Left hindlimb (tissue), 1 donor: ENCODE data around the gene B3GNT3.
A peak's percentile ranks its signal among the peaks of the same experiment; 100 is the strongest.
"Not testable (repeated sequence)": the region's sequence is repeated elsewhere in the genome, so short reads cannot be mapped to it uniquely, and the experiment has no call there.

ENCODE experiments used
- DNase-seq: peaks from one replicate; pipeline ENCODE4 v3.0.0-alpha.2; 2018

Gene B3GNT3

DNA sequence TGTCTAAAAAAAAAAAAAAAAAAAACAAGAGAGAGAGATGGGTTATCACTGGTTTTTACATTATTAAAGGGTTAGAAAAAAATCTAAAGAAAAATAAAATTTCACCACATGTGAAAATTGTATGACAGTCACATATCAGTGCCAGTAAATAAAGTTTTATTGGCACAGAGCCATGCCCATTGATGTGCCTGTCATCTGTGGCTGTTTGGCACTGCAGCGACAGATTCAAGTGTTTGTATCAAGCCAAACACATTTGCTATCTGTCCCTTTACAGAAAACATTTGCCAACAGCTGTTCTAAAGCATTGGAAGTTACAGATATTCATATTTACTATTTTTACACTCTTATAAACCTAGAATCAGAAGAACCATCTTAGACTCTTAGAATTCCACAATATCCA is 27.4 kb upstream of the B3GNT3 start:
- DNase-seq, result no peak

DNA sequence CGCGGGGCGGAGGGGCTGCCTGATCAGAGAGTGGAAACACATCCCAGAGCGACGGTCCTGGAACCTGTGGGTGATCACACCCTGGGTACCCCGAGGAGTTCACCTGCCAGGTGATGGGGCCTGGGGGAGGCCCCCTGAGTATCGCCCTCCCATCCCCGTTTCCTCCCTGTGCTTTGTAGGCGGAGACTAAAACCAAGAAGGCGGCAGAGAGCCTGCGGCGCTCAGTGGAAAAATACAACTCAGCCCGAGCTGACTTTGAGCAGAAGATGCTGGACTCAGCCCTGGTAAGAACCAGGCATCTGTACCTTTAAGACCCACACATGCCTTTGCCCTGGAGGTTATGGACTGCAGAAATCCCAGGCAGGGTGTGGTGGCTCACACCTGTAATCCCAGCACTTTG is 24.3 kb upstream of the B3GNT3 start:
- DNase-seq, result no peak

DNA sequence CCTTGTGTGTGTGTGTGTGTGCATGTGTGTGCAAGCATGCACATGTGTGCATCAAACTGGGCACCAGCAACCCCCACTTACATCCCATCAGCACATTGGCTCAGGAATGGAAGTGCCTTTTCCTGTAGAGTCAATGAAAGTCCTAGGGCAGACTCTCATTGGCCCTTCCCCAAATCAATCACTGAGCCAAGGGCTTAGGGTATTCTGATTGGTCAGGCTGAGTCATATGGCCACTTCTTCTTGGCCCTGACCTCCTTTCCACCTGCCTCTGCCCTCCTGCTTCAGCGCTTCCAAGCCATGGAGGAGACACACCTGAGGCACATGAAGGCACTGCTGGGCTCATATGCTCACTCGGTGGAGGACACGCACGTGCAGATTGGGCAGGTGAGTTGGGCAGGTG is 22.8 kb upstream of the B3GNT3 start:
- DNase-seq, result no peak

DNA sequence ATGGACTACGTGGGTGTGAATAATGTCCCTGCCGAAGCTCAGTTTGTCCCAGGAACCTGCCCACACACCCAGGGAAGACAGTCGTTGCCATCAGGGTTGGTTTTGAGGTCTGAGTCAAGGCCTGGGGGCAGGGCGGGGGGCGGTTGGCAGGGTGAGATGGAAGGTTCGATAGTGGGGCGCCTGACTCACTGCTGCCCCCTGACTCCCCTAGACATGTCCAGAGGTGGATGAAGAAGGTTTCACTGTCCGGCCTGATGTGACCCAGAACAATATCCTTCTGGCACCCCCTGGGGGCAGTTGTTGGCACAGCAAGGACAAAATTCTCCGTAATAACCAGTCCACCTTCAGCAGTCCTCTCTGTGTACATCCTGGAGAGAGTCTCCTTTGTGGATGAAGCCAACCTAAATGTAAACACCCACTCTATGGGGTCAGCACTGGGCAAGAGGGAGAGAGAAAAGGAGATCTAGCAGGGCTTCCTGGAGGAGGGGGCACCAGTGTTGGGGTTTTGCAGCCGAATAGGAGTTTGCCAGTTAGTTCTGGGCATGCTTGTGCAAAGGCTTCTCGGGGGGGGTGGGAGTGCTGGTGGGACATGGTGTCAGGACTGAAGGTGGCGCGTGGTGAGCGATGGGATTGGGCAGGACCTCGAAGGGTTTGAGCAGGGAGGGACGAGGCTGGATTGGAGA is 19.6 kb upstream of the B3GNT3 start:
- DNase-seq, result no peak

DNA sequence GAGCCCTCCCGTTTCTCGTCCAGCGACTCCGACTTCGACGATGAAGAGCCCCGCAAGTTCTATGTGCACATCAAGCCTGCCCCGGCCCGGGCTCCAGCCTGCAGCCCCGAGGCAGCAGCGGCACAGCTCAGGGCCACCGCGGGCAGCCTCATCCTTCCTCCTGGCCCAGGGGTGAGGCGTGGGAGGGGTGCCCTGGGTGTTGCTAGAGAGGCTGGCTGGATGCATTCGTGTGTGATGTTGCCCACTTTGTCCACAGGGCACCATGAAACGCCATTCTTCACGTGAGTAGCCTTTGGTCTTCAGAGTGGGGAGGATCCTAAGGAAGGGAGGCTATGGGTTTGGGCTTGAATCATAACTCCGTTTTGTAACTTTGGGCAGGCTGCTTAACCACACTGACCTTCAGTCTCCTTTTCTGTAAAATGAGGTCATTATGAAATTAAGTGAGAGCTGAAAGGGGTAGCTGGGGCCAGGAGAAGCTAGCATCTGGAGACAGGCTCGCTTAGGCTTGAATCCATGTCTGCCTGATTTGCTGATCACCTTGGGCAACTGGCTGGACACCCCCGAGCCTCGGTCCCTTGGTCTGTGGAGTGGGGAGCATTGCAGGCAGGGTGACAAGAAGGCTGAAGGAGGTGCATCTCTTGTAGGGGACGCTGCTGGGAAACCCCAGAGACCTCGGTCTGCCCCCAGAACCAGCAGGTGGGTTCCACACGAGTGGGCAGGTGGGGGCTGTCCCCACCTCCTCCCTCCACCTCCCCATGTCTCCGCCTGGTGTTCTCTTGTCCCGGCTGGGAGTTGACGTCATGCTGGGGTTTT is 18.7 kb upstream of the B3GNT3 start:
- DNase-seq, result no peak

DNA sequence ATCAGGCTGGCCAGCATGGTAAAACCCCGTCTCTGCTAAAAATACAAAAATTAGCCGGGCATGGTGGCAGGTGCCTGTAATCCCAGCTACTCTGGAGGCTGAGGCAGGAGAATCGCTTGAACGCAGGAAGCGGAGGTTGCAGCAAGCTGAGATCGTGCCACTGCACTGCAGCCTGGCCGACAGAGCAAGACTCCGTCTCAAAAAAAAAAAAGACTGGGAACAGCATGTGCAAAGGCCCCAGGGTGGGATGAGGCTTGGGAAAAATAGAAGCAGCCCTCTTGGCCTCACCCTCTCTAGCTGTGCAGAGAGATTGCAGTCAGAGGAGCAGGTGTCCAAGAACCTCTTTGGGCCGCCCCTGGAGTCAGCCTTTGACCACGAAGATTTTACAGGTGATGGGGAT is 17.1 kb upstream of the B3GNT3 start:
- DNase-seq, result not testable (repeated sequence)

DNA sequence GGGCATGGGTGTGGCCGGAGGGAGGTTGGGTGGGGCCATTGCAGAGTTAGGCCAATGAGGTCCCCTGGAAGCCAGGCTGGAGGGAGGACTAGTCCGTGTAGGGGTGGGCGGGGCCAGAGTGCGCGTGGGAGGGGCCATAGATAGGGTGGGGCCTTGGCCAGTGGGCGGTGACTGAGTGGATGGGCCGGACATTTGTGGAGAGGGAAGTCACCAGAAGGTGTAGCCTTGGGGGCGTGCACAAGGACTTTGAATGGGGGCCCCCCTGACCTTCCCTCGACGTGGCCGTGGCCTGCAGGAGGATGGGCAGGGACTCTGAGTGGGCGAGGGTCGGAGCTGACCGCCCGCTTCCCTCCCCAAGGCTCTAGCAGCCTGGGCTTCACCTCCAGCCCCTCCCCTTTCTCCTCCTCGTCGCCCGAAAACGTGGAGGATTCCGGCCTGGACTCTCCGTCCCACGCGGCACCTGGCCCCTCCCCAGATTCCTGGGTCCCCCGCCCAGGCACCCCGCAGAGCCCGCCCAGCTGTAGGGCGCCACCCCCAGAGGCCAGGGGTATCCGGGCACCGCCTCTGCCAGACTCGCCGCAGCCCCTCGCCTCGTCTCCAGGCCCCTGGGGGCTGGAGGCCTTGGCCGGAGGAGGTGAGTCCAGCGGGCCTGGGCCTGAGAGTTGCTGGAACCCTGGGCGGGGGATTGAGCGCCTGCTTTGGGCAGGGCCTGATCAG is 16.5 kb upstream of the B3GNT3 start:
- DNase-seq, result no peak

DNA sequence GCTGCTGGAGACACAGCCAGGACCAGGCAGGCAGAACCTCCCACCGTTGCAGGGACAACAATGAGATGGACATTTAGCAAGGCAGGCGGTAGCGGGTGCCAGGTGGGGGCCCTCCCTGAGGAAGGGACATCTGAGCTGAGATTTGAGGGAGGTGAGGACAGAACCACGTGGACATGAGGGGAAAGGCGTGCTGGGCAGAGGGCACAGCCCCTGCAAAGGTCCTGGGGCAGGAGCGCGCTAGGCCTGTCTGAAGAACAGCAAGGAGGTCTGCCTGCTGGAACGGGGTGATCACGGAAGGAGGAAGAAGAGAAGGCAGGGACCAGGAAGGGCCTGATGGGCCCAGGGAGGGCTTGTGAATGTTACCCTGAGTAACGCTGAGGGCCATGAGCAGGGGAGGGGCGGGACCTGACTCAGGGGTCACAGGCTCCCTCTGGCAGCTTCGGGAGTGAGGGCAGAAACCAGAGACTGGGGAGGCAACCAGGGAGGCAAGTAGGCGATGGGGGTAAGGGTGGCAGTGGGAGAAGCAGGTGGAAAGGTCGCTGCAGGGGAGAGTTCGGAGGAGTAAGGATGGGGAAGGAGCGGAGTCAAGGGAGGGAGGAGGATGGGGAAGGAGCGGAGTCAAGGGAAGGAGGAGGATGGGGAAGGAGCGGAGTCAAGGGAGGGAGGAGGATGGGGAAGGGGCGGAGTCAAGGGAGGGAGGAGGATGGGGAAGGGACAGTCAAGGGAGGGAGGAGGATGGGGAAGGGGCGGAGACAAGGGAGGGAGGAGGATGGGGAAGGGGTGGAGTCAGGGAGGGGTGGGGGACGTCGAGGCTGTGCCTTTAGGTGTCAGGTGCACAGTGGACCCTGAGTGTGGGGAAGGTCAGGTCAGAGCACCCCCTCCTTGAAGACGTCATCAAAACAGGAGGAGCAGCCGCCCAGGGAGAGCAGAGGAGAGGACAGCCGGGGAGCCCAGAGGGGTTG is 15.7 kb upstream of the B3GNT3 start:
- no peak for DNase-seq

DNA sequence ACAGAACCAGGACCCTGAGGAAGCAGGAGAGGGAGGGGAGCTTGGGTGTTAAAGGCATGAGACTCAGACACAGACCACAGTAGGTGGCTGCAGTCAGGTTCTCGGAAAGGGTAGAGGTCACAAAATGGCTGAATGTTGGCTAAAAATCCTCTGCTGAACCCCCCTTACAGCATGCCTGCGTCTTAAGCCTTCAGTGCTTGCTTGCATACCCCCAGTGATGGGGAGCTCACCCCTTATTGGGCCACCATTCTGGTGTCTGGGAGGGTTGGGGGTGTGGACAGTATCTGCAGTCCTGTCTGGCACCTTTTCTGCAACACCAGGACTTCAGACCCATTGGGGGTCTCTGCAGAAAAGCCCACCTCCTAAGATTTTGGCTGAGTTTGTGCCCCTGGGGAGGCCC is 14.2 kb upstream of the B3GNT3 start:
- no peak for DNase-seq

DNA sequence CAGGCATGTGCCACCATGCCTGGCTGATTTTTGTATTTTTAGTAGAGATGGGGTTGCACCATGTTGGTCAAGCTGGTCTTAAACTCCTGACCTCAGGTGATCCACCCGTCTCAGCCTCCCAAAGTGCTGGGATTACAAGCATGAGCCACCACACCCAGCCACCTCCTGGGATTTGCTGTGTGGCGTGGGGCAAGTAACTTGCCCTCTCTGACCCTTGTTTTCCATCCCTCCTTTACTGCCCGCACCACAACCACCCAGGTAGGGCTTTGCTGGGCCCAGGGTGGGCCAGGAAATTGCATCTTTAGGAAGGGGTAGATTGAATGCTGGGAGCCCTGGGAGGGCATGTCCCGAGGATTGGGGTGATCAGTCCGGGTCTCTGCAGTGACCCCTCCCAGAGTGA is 11.2 kb upstream of the B3GNT3 start:
- DNase-seq, result not testable (repeated sequence)

DNA sequence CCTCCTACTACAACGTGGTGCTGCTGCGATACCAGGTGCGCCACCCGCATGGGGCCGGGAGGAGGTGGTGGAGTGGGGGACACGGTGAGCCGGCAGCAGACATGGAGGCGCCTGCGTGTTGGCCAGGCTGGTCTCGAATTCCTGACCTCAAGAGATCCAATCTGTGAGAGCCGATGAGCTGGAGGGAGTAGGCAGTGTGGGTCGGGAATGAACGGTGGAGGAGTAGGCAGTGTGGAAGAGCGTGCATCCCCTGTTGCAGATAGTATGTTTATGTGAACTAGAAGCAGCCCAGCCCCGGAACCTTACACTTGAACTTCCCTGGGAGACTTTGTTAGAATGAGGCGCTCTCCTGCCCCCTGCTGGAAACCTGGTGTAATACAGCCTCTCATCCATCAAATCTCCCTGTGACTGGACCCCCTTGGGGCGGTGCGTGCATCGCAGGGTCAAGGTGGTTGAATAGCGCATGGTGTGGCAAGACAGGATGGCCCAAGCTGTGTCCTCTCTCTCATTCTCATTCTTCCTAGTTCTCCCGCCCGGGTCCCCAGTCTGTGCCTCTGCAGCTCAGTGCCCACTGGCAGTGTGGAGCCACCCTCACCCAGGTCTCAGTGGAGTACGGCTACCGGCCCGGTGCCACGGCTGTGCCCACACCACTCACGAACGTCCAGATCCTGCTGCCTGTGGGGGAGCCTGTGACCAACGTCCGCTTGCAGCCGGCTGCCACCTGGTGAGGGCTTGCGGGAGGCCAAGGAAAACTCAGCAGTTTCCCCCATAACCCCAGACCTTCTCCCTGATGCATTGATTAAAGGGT is 10.5 kb upstream of the B3GNT3 start:
- peak; percentile 71 for DNase-seq

DNA sequence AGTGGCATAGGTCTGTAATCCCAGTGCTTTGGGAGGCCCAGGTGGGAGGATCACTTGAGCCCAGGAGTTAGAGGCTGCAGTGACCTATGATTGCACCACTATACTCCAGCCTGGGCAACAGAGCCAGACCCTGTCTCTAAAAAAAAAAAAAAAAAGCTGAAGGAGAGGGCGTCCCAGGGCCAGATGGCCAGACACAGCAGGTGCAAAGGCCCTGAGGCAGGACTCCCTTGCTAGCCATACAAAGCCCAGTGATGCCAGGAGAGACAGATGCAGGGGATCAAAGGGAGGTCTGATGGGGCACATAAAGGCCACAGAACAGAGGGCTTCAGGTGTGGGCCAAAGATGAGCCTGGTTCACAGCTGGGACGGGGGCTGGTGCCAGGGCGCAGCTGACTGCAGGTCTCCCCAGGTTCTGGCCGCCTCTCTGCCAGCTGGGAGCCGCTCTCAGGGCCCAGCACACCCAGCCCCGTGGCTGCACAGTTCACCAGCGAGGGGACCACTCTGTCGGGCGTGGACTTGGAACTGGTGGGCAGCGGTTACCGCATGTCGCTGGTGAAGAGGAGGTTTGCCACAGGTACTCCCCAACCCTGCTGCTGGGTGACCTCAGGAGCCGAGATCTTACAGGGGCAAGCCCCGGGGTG is 7.5 kb upstream of the B3GNT3 start:
- no peak for DNase-seq

DNA sequence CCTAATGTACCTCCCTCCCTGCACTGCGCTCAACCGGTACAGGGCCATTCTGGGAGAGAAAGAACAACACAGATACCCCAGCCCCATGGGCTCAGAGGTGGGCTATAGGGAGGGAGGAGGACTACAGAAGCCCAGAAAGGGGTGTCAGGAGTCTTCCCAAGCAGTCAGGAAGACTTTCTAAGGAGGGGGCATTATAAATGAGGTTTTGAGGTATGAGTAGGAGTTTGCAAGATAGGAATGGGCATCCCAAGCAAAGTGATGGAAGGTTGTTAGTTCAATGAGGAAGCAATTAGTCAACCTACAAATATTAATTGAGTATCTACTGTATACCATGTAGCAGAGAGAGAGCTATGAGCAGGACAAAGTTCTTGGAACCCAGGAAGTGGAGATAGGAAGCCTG is 6.3 kb upstream of the B3GNT3 start:
- no peak for DNase-seq

DNA sequence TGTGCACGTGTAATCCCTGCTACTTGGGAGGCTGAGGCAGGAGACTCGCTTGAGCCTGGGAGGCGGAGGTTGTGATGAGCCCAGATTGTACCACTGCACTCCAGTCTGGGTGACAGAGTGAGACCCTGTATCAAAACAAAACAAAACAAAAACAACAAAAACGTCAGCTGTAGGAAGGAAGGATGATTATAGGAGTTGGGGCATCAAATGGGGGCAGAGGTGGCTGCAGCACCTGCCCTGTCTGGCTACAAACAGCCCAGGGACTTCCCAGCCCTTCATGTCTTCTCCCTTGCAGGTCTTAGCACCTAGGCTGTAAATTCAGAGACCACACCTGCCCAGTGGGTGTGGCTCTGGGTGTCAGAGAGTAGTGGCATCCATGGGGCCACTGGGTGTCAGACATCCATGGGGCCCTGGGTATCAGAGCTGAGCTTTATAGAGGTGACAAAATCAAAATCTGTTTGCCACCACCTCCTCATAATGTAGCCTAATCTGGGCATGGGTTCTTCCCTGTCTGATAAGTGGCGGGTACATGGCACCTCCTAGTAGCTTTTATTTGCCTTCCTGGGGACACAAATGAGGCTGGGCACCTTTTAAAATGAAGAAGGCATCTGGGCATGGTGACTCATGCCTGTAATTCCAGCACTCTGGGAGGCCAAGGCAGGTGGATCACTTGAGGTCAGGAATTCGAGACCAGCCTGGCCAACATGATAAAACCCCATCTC is 4.7 kb upstream of the B3GNT3 start:
- DNase-seq, result no peak

DNA sequence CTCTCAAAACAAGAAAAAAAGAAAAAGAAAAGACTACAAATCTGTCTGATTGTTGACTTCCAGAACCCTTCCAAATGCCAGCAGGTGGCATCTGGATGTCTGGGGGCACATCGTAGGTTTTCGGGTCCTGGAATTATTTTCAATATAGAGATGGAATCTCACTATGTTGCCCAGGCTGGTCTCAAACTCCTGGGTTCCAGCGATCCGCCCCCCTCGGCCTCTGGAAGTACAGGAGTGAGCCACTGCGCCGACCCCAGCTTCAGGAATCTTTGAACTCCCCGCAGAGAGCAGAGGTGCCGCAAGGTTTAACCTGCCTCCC is 567 bp upstream of the B3GNT3 start:
- DNase-seq, result no peak

DNA sequence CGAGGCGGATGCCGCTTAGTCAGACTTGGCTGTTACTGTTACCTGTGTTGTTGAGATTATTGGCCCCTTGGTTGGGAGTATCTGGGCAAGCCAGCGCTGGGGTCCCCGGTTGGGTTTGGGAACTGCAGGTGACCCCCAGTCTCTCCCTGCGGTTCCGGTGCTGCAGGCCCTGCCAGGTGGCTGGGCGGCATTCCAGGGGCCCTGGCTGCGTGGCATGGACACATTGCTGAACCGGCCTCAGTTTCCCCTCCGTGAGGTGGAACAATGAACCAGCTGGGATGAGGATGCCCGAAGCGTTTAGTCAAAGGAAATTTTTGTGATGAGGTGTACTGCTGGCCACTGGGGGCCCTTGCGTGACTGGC is 538 bp downstream of the B3GNT3 start:
- DNase-seq, result no peak

DNA sequence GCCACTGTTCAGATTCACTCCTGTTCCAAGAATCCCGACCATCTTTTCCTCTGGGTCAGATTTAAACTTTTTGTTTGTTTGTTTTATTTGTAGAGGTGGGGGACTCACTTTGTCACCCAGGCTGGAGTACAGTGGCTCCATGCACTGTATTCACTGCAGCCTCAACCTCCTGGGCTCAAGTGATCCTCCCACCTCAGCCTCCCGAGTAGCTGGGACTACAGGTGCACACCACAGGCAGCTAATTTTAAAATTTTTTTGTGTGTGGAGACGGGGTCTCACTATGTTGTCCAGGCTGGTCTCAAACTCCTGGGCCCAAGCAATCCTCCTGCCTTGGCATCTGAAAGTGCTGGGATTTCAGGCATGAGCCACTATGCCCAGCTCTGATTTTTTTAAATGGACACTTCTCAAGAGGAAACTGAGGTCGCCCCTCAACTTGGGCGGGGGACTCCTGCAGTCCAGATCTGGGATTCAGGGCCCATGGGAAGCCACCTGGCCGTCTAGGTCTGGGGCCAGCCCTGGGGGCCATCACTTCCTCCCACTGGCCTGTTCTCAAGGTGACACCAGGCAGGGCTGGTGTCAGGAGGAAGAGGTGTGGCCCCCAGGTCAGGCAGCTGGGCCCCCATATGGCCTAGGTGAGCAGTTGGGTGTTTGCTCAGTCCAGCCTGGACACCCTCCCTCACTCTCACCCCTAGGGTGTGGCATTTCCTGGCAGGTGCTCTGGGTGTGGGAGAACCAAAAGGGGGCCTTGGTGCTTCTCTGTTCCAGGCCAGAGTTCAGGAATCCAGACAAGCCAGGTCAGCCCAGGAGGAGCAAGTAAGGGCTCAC is 1.3 kb downstream of the B3GNT3 start:
- no peak for DNase-seq

DNA sequence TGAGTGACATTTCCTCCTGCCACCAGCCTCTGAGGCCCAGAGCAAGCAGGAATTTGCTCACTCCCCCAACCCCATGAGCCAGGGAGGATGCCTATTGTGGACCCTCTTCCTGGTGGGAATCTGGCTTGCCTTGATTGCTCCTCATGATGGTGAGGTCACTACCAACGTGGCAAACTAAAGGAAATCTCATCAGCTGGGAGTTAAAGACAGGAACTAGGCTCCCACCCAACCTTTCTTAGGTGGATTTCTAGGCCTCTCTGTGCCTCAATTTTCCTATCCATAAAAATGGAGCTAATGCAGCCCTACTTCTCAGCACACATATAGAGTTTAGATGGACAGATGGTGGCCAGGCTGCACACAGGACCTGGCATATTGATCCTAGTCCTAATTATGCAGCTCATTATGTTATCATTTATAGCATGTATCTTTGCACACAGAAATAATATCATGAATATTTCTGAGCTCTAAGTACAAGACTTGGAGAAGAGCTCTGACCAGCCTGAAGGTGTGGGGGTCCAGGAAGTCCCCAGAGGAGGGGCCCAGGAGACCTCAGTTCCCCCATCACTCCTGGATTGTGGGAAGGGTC is 2.0 kb downstream of the B3GNT3 start:
- DNase-seq, result no peak

DNA sequence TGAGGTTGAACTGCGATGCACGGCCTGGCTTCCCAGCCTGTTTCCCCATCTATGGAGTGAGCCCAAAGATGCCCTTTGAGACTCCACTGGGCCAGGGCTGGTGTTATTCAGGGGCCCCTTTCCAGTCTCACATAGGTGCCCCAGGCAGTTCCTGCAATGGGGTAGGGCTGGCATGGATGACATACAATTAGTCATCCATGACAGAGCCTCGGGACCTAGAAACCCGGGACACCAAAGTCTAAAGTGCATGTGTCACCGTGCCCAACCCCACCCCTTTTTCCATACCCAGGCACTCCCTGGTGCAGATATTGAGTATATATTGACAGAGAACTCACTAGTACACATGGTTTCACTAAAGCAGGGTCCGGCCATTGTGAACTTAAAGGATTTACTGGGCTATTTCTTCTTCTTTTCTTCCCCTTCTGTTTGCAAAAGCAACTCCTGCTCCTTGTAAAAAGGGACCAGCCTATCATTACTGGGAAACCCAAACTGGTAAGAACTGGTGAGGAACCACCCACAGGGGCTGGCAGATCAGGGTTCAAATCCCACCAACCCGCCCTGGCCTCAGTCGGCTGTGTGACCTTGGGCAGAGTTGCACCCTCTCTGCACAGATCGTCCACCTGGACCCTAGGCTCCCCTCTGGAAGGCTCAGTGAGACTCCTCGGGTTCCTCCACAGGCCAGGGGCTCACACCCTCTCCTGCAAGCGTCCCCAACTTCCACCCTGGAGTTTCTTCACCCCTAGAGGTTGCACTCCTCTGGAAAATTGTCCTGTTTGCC is 2.7 kb downstream of the B3GNT3 start:
- no peak for DNase-seq
